ENCODE measurements around the gene SRA1.
"Not testable (repeated sequence)": the region's sequence is repeated elsewhere in the genome, so short reads cannot be mapped to it uniquely, and the experiment has no call there.

Gene SRA1

DNA sequence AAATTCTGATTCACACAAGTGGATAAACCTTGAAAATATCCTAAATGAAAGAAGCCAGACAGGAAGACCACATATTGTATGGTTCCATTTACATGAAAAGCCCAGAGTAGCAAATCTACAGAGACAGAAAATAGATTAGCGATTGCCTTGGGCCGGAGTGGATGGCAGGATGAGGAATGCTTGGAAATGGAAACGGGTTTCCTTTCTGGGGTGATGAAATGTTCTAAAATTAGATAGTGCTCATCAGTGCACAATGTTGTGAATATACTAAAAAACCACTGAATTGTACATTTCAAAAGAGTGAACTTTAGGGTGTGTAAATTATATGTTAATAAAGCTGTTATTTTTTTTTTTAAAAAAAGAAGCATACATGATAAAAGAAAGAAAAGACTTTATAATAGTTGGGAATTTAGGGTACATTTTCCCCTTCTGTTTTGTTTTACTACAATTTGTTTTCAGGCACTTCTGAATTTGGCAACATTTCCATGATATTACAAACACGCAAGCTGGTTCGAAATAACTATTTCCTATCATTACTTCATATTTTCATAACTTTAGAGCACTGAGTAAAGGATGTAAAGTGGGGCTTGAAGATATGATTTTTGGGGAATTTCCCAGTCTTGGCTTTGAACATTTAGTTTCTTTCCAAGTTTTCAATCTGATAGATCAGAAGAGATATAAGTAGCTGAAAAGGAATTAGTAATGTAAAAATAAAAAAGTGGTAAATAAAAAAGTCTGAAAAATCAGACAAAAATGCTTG lies 31.2 kb upstream of the SRA1 start:
- no peak overlapping the region for H3K4me3 ChIP-seq (replicated peaks in 1 of 2; ENCODE audit: low read depth in 2 of 2, low read length in 2 of 2)
- TF ChIP-seq, protein P1, sequence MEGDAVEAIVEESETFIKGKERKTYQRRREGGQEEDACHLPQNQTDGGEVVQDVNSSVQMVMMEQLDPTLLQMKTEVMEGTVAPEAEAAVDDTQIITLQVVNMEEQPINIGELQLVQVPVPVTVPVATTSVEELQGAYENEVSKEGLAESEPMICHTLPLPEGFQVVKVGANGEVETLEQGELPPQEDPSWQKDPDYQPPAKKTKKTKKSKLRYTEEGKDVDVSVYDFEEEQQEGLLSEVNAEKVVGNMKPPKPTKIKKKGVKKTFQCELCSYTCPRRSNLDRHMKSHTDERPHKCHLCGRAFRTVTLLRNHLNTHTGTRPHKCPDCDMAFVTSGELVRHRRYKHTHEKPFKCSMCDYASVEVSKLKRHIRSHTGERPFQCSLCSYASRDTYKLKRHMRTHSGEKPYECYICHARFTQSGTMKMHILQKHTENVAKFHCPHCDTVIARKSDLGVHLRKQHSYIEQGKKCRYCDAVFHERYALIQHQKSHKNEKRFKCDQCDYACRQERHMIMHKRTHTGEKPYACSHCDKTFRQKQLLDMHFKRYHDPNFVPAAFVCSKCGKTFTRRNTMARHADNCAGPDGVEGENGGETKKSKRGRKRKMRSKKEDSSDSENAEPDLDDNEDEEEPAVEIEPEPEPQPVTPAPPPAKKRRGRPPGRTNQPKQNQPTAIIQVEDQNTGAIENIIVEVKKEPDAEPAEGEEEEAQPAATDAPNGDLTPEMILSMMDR (IDR thresholded peaks at IDR 0.05; ENCODE audit: low read depth, low read length) = no peak
- peak; percentile 58 to 60 for DNase-seq (ENCODE audit: low read depth in 2 of 2)

DNA sequence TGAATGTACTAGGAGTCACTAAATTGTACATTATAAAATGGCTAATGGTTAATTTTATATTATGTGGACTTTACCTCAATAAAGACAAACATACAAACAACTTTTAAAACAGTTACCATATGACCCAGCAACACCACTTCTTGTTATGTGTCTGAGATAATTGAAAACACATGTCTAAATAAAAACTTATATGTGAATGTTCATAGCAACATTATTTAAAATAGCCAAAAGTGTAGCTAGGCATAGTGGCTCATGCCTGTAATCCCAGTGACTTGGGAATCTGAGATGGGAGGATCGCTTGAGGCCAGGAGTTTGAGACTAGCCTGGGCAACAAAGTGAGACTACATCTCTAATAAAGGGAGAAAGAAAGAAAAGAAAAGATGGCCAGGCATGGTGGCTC lies 30.2 kb upstream of the SRA1 start:
- H3K4me3 ChIP-seq (replicated peaks in 1 of 2; ENCODE audit: low read depth in 2 of 2, low read length in 2 of 2) = no peak overlapping the region
- no peak for DNase-seq (ENCODE audit: low read depth in 2 of 2)
- TF ChIP-seq, protein P1 (IDR thresholded peaks at IDR 0.05; ENCODE audit: low read depth, low read length) = no peak

DNA sequence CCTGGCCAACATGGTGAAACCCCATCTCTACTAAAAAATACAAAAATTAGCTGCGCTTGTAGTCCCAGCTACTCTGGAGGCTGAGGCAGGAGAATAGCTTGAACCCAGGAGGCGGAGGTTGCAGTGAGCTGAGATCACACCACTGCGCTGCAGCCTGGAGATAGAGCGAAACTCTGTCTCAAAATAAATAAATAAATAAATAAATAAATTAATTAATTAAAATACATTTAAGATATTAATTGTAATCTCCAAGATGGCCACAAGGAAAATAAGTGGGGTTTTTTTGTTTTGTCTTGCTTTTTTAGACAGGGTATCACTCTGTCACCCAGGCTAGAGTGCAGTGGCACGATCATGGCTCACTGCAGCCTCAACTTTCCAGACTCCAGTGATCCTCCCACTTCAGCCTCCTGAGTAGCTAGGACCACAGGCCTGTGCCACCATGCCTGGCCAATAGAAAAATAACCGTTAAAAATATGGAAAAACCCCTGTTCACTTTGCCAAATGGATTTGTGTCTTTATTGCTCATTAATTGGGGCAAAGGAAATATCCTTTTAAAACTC lies 22.0 kb upstream of the SRA1 start:
- H3K4me3 ChIP-seq (replicated peaks in 1 of 2; ENCODE audit: low read depth in 2 of 2, low read length in 2 of 2); DNase-seq (ENCODE audit: low read depth in 2 of 2): not testable (repeated sequence)

DNA sequence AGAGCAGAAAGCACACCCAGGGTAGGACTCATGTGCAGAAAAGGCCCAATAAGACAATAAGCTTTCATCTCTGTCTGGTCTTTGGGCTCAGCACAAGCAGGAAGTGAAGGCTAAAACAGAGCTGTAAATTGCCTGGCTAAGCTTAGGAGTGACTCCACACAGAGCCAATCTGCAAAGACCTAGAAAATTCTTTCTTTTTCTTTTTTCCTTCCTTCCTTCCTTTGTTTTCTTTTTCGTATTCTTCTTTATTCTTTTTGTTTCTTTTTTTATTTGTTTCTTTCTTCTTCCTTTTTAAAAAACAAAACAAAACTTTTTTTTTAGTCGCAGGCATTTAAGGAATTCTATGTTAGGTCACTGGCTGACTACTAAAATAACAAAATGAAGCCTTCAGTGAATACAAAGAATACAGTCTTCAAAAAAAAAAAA lies 19.5 kb upstream of the SRA1 start:
- DNase-seq (ENCODE audit: low read depth in 2 of 2) = peak; percentile 36 to 37
- TF ChIP-seq, protein P1 (IDR thresholded peaks at IDR 0.05; ENCODE audit: low read depth, low read length) = no peak
- no peak overlapping the region for H3K4me3 ChIP-seq (replicated peaks in 1 of 2; ENCODE audit: low read depth in 2 of 2, low read length in 2 of 2)

DNA sequence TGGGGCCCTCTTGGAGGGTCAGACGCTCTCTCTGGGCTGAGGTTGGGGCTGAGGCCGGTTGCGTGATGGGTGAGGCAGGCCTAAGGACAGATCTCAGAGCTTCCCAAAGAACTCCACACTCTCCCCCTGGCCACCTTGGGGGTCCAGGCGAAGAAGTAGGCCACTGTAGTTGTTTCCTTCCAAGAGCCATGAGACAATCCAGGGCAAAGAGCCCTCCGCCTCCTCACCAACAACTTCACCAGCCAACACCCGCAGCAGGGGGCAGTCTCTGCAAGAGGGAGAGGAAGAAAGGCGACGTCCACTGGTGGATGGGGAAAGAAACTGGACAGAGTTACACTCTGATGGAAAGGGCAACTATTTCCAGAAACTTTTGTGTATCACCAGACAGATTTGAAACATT lies 18.0 kb upstream of the SRA1 start:
- TF ChIP-seq, protein P1 (IDR thresholded peaks at IDR 0.05; ENCODE audit: low read depth, low read length) = peak; percentile 69
- H3K4me3 ChIP-seq (replicated peaks in 1 of 2; ENCODE audit: low read depth in 2 of 2, low read length in 2 of 2) = no peak overlapping the region
- DNase-seq (ENCODE audit: low read depth in 2 of 2) = peak; percentile 75 to 78

DNA sequence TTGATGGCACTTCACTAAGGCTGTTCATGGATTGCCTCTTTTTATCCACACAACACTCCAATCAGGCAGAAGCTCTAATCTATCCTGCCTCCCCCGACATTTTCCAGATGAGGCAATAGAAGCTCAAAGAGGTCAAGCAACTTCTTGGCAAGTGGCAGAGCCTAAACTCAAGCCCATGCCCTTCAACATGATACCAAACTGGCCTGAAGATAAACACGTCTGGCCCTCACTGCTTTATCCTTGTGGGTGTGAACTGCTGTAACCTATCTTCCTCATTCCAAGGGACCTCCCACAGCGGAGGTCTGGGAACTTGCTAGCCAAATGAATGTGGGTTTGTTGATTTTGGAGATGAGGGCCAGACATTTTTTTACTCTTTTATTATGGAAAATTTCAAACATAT lies 16.9 kb upstream of the SRA1 start:
- peak in 1 of 2 donors; percentile 88 for DNase-seq (ENCODE audit: low read depth in 2 of 2)
- no peak overlapping the region for H3K4me3 ChIP-seq (replicated peaks in 1 of 2; ENCODE audit: low read depth in 2 of 2, low read length in 2 of 2)
- TF ChIP-seq, protein P1 (IDR thresholded peaks at IDR 0.05; ENCODE audit: low read depth, low read length) = no peak

DNA sequence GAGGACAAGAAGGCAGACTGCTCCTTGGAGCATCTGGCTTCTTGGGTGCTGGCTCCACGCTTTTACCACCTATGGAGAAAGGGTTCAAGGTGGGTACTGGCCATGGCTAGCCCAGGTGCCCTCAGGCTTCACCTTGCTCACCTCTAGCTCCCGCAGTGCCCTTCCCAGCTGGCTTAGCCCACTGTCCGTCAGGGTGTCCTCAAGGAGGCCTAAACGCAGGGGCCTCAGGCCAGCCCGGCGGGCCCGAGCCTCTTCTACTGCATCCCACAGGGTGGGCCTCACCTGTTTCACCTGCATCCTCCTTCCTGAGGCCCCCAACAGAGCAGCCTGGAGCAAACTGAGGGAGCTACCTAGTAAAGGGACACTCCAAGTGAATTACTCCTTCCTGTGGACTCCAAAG lies 16.4 kb upstream of the SRA1 start:
- TF ChIP-seq, protein P1 (IDR thresholded peaks at IDR 0.05; ENCODE audit: low read depth, low read length) = no peak
- no peak overlapping the region for H3K4me3 ChIP-seq (replicated peaks in 1 of 2; ENCODE audit: low read depth in 2 of 2, low read length in 2 of 2)
- no peak for DNase-seq (ENCODE audit: low read depth in 2 of 2)

All from cardiac fibroblast (primary cell).